Mammary epithelial cell (primary cell): Measurements from ENCODE around the gene MKLN1.

Experiments
- EZH2 ChIP-seq: IDR thresholded peaks from 2 replicates; pipeline ENCODE4 v1.6.1; 2012; ENCODE audit warnings: low read length, inconsistent platforms, borderline replicate concordance
- TF ChIP-seq, protein P1 (sequence below), 2 donors: IDR thresholded peaks in 1 of 2; conservative IDR thresholded peaks in 1 of 2; 2 replicates each; pipeline ENCODE4 v1.5.1; 2011 to 2012; ENCODE audit warnings: inconsistent platforms in 2 of 2, low read length in 2 of 2, mild to moderate bottlenecking in 2 of 2, control low read depth in 1 of 2, low read depth in 1 of 2; ENCODE audit not compliant: insufficient read depth in 1 of 2; ENCODE audit errors: extremely low read depth in 1 of 2

DNA sequence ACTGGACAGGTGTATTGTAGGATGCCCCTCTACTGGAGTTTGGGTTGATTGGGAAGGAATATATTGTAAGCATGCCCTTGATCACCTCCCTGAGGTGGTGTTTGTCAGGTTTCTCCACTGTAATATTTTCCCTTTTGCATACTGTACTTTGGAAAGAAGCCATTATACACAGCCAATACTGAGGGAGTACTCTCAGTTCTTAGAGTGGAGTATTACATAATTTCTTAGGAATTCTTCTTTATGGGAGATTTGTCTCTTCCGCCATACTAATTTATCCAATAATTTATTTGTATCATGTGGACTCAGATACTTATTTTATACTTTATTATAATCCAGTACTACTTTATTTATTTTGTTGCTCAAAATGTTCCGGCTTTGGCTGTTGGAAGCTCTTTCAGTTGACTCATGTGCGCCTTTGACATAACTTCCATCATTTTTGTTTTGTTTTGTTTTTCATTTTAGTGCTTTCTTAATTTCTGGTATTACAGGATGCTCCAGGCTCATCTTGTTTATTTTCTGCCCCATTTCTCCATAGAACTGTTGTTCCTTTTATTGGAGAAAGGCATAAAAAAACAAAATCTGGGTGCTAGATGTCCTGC, 29.7 kb downstream of the MKLN1 start:
- TF ChIP-seq, protein P1, sequence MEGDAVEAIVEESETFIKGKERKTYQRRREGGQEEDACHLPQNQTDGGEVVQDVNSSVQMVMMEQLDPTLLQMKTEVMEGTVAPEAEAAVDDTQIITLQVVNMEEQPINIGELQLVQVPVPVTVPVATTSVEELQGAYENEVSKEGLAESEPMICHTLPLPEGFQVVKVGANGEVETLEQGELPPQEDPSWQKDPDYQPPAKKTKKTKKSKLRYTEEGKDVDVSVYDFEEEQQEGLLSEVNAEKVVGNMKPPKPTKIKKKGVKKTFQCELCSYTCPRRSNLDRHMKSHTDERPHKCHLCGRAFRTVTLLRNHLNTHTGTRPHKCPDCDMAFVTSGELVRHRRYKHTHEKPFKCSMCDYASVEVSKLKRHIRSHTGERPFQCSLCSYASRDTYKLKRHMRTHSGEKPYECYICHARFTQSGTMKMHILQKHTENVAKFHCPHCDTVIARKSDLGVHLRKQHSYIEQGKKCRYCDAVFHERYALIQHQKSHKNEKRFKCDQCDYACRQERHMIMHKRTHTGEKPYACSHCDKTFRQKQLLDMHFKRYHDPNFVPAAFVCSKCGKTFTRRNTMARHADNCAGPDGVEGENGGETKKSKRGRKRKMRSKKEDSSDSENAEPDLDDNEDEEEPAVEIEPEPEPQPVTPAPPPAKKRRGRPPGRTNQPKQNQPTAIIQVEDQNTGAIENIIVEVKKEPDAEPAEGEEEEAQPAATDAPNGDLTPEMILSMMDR (conservative IDR thresholded peaks at IDR 0.05 in 1 of 2, IDR thresholded peaks at IDR 0.05 in 1 of 2; ENCODE audit: extremely low read depth in 1 of 2, insufficient read depth in 1 of 2, low read depth in 1 of 2, low read length in 2 of 2): no peak
- TF ChIP-seq EZH2: no peak
